Measurements from ENCODE around the gene NCAM1. TPM values are rescaled to one million over a fixed set of nuclear protein-coding genes. Genes with fewer than 3 reads are reported as not detected.

NCAM1 gene
- total RNA-seq, 1 donor from 2014 or later, result 33.6 TPM

- Histone ChIP-seq H3K27me3 (no peaks in the 10 kb centered on the region), H3K9me3 (no peaks in the 10 kb centered on the region), H3K36me3 (no peaks in the 10 kb centered on the region), H3K27ac (no peak overlapping the region), H3K4me3 (no peak overlapping the region), H3K4me1 (no peaks in the 10 kb centered on the region)
- DNase-seq (ENCODE audit: extremely low spot score in 2 of 2), result no peak
- intact Hi-C loops (cut with DNase I), result no loop called here
- TF ChIP-seq POLR2A (IDR thresholded peaks at IDR 0.05), result no peak
- no peak for TF ChIP-seq POLR2AphosphoS5 (IDR thresholded peaks at IDR 0.05; ENCODE audit: insufficient read depth in 1 of 2, low read depth in 1 of 2)
- no peak for TF ChIP-seq CTCF (IDR thresholded peaks at IDR 0.05)
Observed at GRCh38 chr11:113153847-113154246, 192.6 kb downstream of the NCAM1 start.

GRCh38 chr11:113159988-113160807, 199.0 kb downstream of the NCAM1 start:
- TF ChIP-seq POLR2AphosphoS5 (IDR thresholded peaks at IDR 0.05; ENCODE audit: insufficient read depth in 1 of 2, low read depth in 1 of 2) (peak in 1 of 2 donors; percentile 27), POLR2A (IDR thresholded peaks at IDR 0.05) (no peak), CTCF (IDR thresholded peaks at IDR 0.05) (no peak)
- Histone ChIP-seq H3K27me3 (no peaks in the 10 kb centered on the region), H3K4me3 (no peak overlapping the region), H3K4me1 (peaks cover 25% of the 10 kb centered on the region), H3K36me3 (no peaks in the 10 kb centered on the region), H3K27ac (peak overlapping the region; percentile 40), H3K9me3 (no peaks in the 10 kb centered on the region)
- DNase-seq (ENCODE audit: extremely low spot score in 2 of 2), result peak in 1 of 2 donors; percentile 88
- intact Hi-C loops (cut with DNase I), result no loop called here

GRCh38 chr11:113160808-113161124, 199.5 kb downstream of the NCAM1 start:
- DNase-seq (ENCODE audit: extremely low spot score in 2 of 2), result peak in 1 of 2 donors; percentile 87
- no peak for TF ChIP-seq CTCF (IDR thresholded peaks at IDR 0.05)
- TF ChIP-seq POLR2AphosphoS5 (IDR thresholded peaks at IDR 0.05; ENCODE audit: insufficient read depth in 1 of 2, low read depth in 1 of 2), result no peak
- TF ChIP-seq POLR2A (IDR thresholded peaks at IDR 0.05), result no peak
- H3K27me3 ChIP-seq, result no peaks in the 10 kb centered on the region
- no peaks in the 10 kb centered on the region for H3K36me3 ChIP-seq
- H3K27ac ChIP-seq, result peak overlapping the region; percentile 40
- peaks cover 25% of the 10 kb centered on the region for H3K4me1 ChIP-seq
- no peak overlapping the region for H3K4me3 ChIP-seq
- no peaks in the 10 kb centered on the region for H3K9me3 ChIP-seq
- intact Hi-C loops (cut with DNase I), result no loop called here

- TF ChIP-seq POLR2A (IDR thresholded peaks at IDR 0.05), result no peak
- no peak for TF ChIP-seq CTCF (IDR thresholded peaks at IDR 0.05)
- TF ChIP-seq POLR2AphosphoS5 (IDR thresholded peaks at IDR 0.05; ENCODE audit: insufficient read depth in 1 of 2, low read depth in 1 of 2), result no peak
- Histone ChIP-seq H3K27ac (peak overlapping the region; percentile 40), H3K27me3 (no peaks in the 10 kb centered on the region), H3K4me1 (peaks cover 25% of the 10 kb centered on the region), H3K4me3 (no peak overlapping the region), H3K9me3 (no peaks in the 10 kb centered on the region), H3K36me3 (no peaks in the 10 kb centered on the region)
- intact Hi-C loops (cut with DNase I), result no loop called here
- peak in 1 of 2 donors; percentile 84 for DNase-seq (ENCODE audit: extremely low spot score in 2 of 2)
Observed at GRCh38 chr11:113161711-113162591, 200.7 kb downstream of the NCAM1 start.

All from vagina (tissue), 2 donors.